ENCODE results near the gene PI4K2A. TPM values are rescaled to one million over a fixed set of nuclear protein-coding genes. Genes with fewer than 3 reads are reported as not detected.
A peak's percentile ranks its signal among the peaks of the same experiment; 100 is the strongest.

PI4K2A gene
- total RNA-seq, 2 experiments from 2014 or later = 9.3 to 10.9 TPM

GRCh38 chr10:97707134-97707861, 66.8 kb downstream of the PI4K2A start:
- Mint-ChIP-seq H3K9me3 (no peaks in the 10 kb centered on the region), H3K36me3 (no peaks in the 10 kb centered on the region), H3K27ac (no peak overlapping the region), H3K4me1 (no peaks in the 10 kb centered on the region), H3K27me3 (peaks cover 24% of the 10 kb centered on the region), H3K4me3 (no peak overlapping the region)
- no peak for ATAC-seq (ENCODE audit: low read depth)
- POLR2A ChIA-PET = no interaction called here
- DNase-seq = no peak

GRCh38 chr10:97708167-97708566, 67.7 kb downstream of the PI4K2A start:
- Mint-ChIP-seq H3K4me3 (no peak overlapping the region), H3K36me3 (no peaks in the 10 kb centered on the region), H3K4me1 (peaks cover 5% of the 10 kb centered on the region), H3K27me3 (peaks cover 26% of the 10 kb centered on the region), H3K9me3 (no peaks in the 10 kb centered on the region), H3K27ac (no peak overlapping the region)
- POLR2A ChIA-PET = interaction anchor here (0.6 to 1.0 kb wide), 2 partner anchors 19 to 29 kb away, joined by 3 to 4 read pairs; partner anchors contain the start of gene ZFYVE27
- DNase-seq (no peak), ATAC-seq (ENCODE audit: low read depth) (no peak)

- POLR2A ChIA-PET = interaction anchor here (0.6 to 1.0 kb wide), 2 partner anchors 27 to 28 kb away, joined by 3 read pairs; partner anchors contain the start of gene ZFYVE27
- DNase-seq (peak; percentile 39), ATAC-seq (ENCODE audit: low read depth) (no peak)
- H3K36me3 Mint-ChIP-seq = no peaks in the 10 kb centered on the region
- no peak overlapping the region for H3K4me3 Mint-ChIP-seq
- H3K9me3 Mint-ChIP-seq = no peaks in the 10 kb centered on the region
- peaks cover 27% of the 10 kb centered on the region for H3K27me3 Mint-ChIP-seq
- no peak overlapping the region for H3K27ac Mint-ChIP-seq
- H3K4me1 Mint-ChIP-seq = peaks cover 8% of the 10 kb centered on the region
These were observed 68.8 kb downstream of the PI4K2A start for GRCh38 chr10:97708976-97709946.

GRCh38 chr10:97711640-97712572, 71.4 kb downstream of the PI4K2A start:
- Mint-ChIP-seq H3K27me3 (peaks cover 41% of the 10 kb centered on the region), H3K4me1 (peaks cover 8% of the 10 kb centered on the region), H3K27ac (no peak overlapping the region), H3K9me3 (no peaks in the 10 kb centered on the region), H3K36me3 (no peaks in the 10 kb centered on the region), H3K4me3 (peak overlapping the region; percentile 38)
- POLR2A ChIA-PET = no interaction called here
- no peak for DNase-seq
- no peak for ATAC-seq (ENCODE audit: low read depth)

GRCh38 chr10:97713339-97713825, 72.9 kb downstream of the PI4K2A start, which contains the start of gene MARVELD1:
MARVELD1 (plus strand) TSS chr10:97713730; CDS start chr10:97713877, 147 bp downstream.
- H3K27me3 Mint-ChIP-seq = peaks cover 38% of the 10 kb centered on the region
- H3K27ac Mint-ChIP-seq = peak within 1 kb of the TSS; percentile 88
- peak within 1 kb of the TSS; percentile 99 for H3K4me3 Mint-ChIP-seq
- H3K36me3 Mint-ChIP-seq = no peaks in the 10 kb centered on the region
- H3K4me1 Mint-ChIP-seq = peaks cover 8% of the 10 kb centered on the region
- ATAC-seq (ENCODE audit: low read depth) (no peak), DNase-seq (peak; percentile 36)
- POLR2A ChIA-PET = interaction anchor here (1.1 to 1.7 kb wide), 3 partner anchors 23 to 421 kb away, joined by 3 to 7 read pairs (median 5); partner anchors contain the start of genes AVPI1, R3HCC1L and ZFYVE27
- no peaks in the 10 kb centered on the region for H3K9me3 Mint-ChIP-seq

GRCh38 chr10:97713826-97714400, 73.4 kb downstream of the PI4K2A start:
- ATAC-seq (ENCODE audit: low read depth) (peak; percentile 83), DNase-seq (peak; percentile 71)
- no peaks in the 10 kb centered on the region for H3K9me3 Mint-ChIP-seq
- H3K27ac Mint-ChIP-seq = peak overlapping the region; percentile 88
- H3K4me1 Mint-ChIP-seq = peaks cover 8% of the 10 kb centered on the region
- H3K36me3 Mint-ChIP-seq = no peaks in the 10 kb centered on the region
- peaks cover 36% of the 10 kb centered on the region for H3K27me3 Mint-ChIP-seq
- POLR2A ChIA-PET = interaction anchor here (1.1 to 1.7 kb wide), 3 partner anchors 23 to 420 kb away, joined by 3 to 7 read pairs (median 5); partner anchors contain the start of genes AVPI1, R3HCC1L and ZFYVE27
- H3K4me3 Mint-ChIP-seq = peak overlapping the region; percentile 99

GRCh38 chr10:97714401-97715258, 74.2 kb downstream of the PI4K2A start:
- DNase-seq (peak; percentile 44), ATAC-seq (ENCODE audit: low read depth) (peak; percentile 28)
- Mint-ChIP-seq H3K27me3 (peaks cover 32% of the 10 kb centered on the region), H3K36me3 (no peaks in the 10 kb centered on the region), H3K9me3 (no peaks in the 10 kb centered on the region), H3K4me1 (peaks cover 8% of the 10 kb centered on the region), H3K4me3 (peak overlapping the region; percentile 99), H3K27ac (peak overlapping the region; percentile 38)
- POLR2A ChIA-PET = interaction anchor here (1.5 to 1.7 kb wide), 2 partner anchors 22 to 28 kb away, joined by 5 to 7 read pairs; partner anchors contain the start of genes AVPI1 and ZFYVE27

- ATAC-seq (ENCODE audit: low read depth) = no peak
- peak overlapping the region; percentile 99 for H3K4me3 Mint-ChIP-seq
- H3K27me3 Mint-ChIP-seq = peaks cover 28% of the 10 kb centered on the region
- no peak overlapping the region for H3K27ac Mint-ChIP-seq
- H3K9me3 Mint-ChIP-seq = no peaks in the 10 kb centered on the region
- H3K36me3 Mint-ChIP-seq = no peaks in the 10 kb centered on the region
- peaks cover 8% of the 10 kb centered on the region for H3K4me1 Mint-ChIP-seq
- DNase-seq = no peak
- POLR2A ChIA-PET = interaction anchor here (1.7 kb wide), 1 partner anchor 29 kb away, joined by 7 read pairs; the partner anchor contains the start of gene AVPI1
These were observed 74.9 kb downstream of the PI4K2A start for GRCh38 chr10:97715259-97715874.

GRCh38 chr10:97717627-97718026, 77.2 kb downstream of the PI4K2A start:
- no peak overlapping the region for H3K4me3 Mint-ChIP-seq
- H3K9me3 Mint-ChIP-seq = no peaks in the 10 kb centered on the region
- H3K4me1 Mint-ChIP-seq = peaks cover 8% of the 10 kb centered on the region
- no peak for DNase-seq
- POLR2A ChIA-PET = interaction anchor here (0.8 kb wide), 1 partner anchor 19 kb away, joined by 3 read pairs; the partner anchor contains the start of gene ZFYVE27
- peaks cover 21% of the 10 kb centered on the region for H3K27me3 Mint-ChIP-seq
- no peak for ATAC-seq (ENCODE audit: low read depth)
- no peaks in the 10 kb centered on the region for H3K36me3 Mint-ChIP-seq
- H3K27ac Mint-ChIP-seq = peak overlapping the region; percentile 38

GRCh38 chr10:97718178-97718577, 77.7 kb downstream of the PI4K2A start:
- no peaks in the 10 kb centered on the region for H3K36me3 Mint-ChIP-seq
- no peak overlapping the region for H3K4me3 Mint-ChIP-seq
- H3K27me3 Mint-ChIP-seq = peaks cover 15% of the 10 kb centered on the region
- DNase-seq (no peak), ATAC-seq (ENCODE audit: low read depth) (no peak)
- POLR2A ChIA-PET = no interaction called here
- H3K27ac Mint-ChIP-seq = no peak overlapping the region
- no peaks in the 10 kb centered on the region for H3K9me3 Mint-ChIP-seq
- H3K4me1 Mint-ChIP-seq = peaks cover 3% of the 10 kb centered on the region

- Mint-ChIP-seq H3K9me3 (no peaks in the 10 kb centered on the region), H3K4me3 (no peak overlapping the region)
- POLR2A ChIA-PET = no interaction called here
These were observed 78.2 kb downstream of the PI4K2A start for GRCh38 chr10:97718659-97719142.

More at GRCh38 chr10:97718659-97719142, 78.2 kb downstream of the PI4K2A start:
- peaks cover 3% of the 10 kb centered on the region for H3K4me1 Mint-ChIP-seq
- no peak overlapping the region for H3K27ac Mint-ChIP-seq
- no peaks in the 10 kb centered on the region for H3K36me3 Mint-ChIP-seq
- ATAC-seq (ENCODE audit: low read depth) = no peak
- no peak for DNase-seq
- H3K27me3 Mint-ChIP-seq = peaks cover 15% of the 10 kb centered on the region
